Panc1 (cell line): ENCODE data around the gene TMEM40. TPM values are rescaled to one million over a fixed set of nuclear protein-coding genes. Genes with fewer than 3 reads are reported as not detected.

Source experiments
- ATAC-seq: fragments of 200-7000 bp; cut with Tn5 transposase; 2 replicates; pipeline ENCODE4 v1.9.1; 2020; ENCODE audit warnings: mild to moderate bottlenecking, moderate library complexity
- BruUV-seq: library from RNA; stranded (reverse); fragments of 400-500 nt; replicated peaks from 2 replicates; lab custom pipeline; 2021; lab: Mats Ljungman, UMichigan
- CTCF ChIA-PET: fragments of 300-600 bp; sonication (Branson Sonifier 250); formaldehyde crosslinking; loops from one replicate; lab custom pipeline; 2022; ENCODE audit warnings: antibody characterized with exemption; lab: Charles Lee
- POLR2A ChIA-PET: fragments of 300-600 bp; sonication (Branson Sonifier 250); formaldehyde crosslinking; loops from one replicate; lab custom pipeline; 2022; ENCODE audit warnings: antibody characterized with exemption; lab: Charles Lee
- DNase-seq: peaks from one replicate; pipeline ENCODE4 v3.0.0-alpha.2; 2010; ENCODE audit warnings: low read depth, low spot score
- H3K27ac ChIP-seq: 2 replicates; pipeline ENCODE4 v1.5.1; 2011; ENCODE audit warnings: mild to moderate bottlenecking, low read length, inconsistent platforms
- H3K27me3 ChIP-seq: fragments of 200-500 bp; sonication (Bioruptor generic); 2 replicates; pipeline ENCODE4 v1.6.0; 2014; ENCODE audit warnings: low read length, inconsistent platforms; ENCODE audit not compliant: control insufficient read depth, insufficient read depth
- H3K36me3 ChIP-seq: fragments of 200-500 bp; sonication (Bioruptor generic); 2 replicates; pipeline ENCODE4 v1.5.1; 2014; ENCODE audit warnings: inconsistent platforms, mild to moderate bottlenecking, low read length, moderate library complexity; ENCODE audit not compliant: control insufficient read depth, insufficient read depth
- H3K4me1 ChIP-seq: 2 replicates; pipeline ENCODE4 v1.5.1; 2011; ENCODE audit warnings: inconsistent platforms, mild to moderate bottlenecking, low read length, moderate library complexity; ENCODE audit not compliant: control insufficient read depth, insufficient read depth
- H3K4me3 ChIP-seq, 2 experiments: 2 replicates each; pipeline ENCODE4 v1.5.1; 2011 to 2012; ENCODE audit warnings: low read depth in 2 of 2, low read length in 2 of 2, mild to moderate bottlenecking in 2 of 2, inconsistent platforms in 1 of 2, moderate library complexity in 1 of 2
- H3K9me3 ChIP-seq: fragments of 200-500 bp; sonication (Bioruptor generic); 2 replicates; pipeline ENCODE4 v1.5.1; 2014; ENCODE audit warnings: low read depth, mild to moderate bottlenecking, inconsistent platforms, low read length, moderate library complexity; ENCODE audit not compliant: control insufficient read depth, insufficient read depth
- POLR2AphosphoS5 ChIP-seq: IDR thresholded peaks from 2 replicates; pipeline ENCODE4 v1.6.1; 2012; ENCODE audit warnings: mild to moderate bottlenecking, low read depth, low read length, moderate library complexity
- SIN3A ChIP-seq: IDR thresholded peaks from 2 replicates; pipeline ENCODE4 v1.6.1; 2012; ENCODE audit warnings: low read depth, mild to moderate bottlenecking, low read length, moderate library complexity, borderline replicate concordance; ENCODE audit not compliant: insufficient read depth
- TCF7L2 ChIP-seq: IDR thresholded peaks from 2 replicates; pipeline ENCODE4 v1.6.1; 2011; ENCODE audit warnings: mild to moderate bottlenecking, low read depth, low read length, inconsistent platforms
- in situ Hi-C: cut with HindIII; loops from 2 replicates; pipeline ENCODE4 v1.10.0; 2016; ENCODE audit warnings: low sequenced_read_pairs, low pct_unique_long_range_greater_than_20kb
- intact Hi-C: fragments of 100-400 bp; cut with micrococcal nuclease; formaldehyde crosslinking; loops from one replicate; pipeline ENCODE4 v1.10.0; 2022; ENCODE audit not compliant: unreplicated experiment
- total RNA-seq: library from RNA; stranded (reverse); gene quantifications from one replicate; pipeline ENCODE4 v1.2.1, GENCODE V29; 2021; ENCODE audit not compliant: unreplicated experiment
- TF ChIP-seq, protein P1 (sequence below): fragments of 450-650 bp; IDR thresholded peaks from 2 replicates; pipeline ENCODE4 v1.5.1; 2017; ENCODE audit warnings: mild to moderate bottlenecking
- TF ChIP-seq, protein P2 (sequence below), 2 experiments: IDR thresholded peaks; 2 replicates each; pipeline ENCODE4 v1.6.1; 2011 to 2012; ENCODE audit warnings: low read depth in 2 of 2, control low read depth in 1 of 2, low read length in 1 of 2, mild to moderate bottlenecking in 1 of 2, moderate library complexity in 1 of 2; ENCODE audit not compliant: insufficient read depth in 1 of 2

TMEM40 gene
- total RNA-seq, 1 experiment from 2014 or later, result 1.3 TPM

DNA sequence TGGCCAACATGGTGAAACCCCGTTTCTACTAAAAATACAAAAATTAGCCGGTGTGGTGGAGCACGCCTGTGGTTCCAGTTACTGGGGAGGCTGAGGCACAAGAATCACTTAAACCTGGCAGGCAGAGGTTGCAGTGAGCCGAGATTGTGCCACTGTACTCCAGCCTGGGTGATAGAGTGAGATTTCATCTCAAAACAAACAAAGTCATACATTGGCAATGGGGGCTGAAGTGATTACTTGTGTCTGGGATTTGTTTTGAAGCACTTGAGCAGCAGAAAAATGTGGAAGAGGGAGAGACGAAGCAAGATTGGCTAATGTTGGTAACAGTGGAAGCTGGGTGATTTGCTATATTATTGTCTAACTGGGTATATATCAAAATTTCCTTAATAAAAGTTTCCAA is 13.4 kb upstream of the TMEM40 start:
- TF ChIP-seq TCF7L2 (no peak), SIN3A (no peak), POLR2AphosphoS5 (no peak)
- TF ChIP-seq, protein P1, sequence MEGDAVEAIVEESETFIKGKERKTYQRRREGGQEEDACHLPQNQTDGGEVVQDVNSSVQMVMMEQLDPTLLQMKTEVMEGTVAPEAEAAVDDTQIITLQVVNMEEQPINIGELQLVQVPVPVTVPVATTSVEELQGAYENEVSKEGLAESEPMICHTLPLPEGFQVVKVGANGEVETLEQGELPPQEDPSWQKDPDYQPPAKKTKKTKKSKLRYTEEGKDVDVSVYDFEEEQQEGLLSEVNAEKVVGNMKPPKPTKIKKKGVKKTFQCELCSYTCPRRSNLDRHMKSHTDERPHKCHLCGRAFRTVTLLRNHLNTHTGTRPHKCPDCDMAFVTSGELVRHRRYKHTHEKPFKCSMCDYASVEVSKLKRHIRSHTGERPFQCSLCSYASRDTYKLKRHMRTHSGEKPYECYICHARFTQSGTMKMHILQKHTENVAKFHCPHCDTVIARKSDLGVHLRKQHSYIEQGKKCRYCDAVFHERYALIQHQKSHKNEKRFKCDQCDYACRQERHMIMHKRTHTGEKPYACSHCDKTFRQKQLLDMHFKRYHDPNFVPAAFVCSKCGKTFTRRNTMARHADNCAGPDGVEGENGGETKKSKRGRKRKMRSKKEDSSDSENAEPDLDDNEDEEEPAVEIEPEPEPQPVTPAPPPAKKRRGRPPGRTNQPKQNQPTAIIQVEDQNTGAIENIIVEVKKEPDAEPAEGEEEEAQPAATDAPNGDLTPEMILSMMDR, result no peak
- TF ChIP-seq, protein P2, sequence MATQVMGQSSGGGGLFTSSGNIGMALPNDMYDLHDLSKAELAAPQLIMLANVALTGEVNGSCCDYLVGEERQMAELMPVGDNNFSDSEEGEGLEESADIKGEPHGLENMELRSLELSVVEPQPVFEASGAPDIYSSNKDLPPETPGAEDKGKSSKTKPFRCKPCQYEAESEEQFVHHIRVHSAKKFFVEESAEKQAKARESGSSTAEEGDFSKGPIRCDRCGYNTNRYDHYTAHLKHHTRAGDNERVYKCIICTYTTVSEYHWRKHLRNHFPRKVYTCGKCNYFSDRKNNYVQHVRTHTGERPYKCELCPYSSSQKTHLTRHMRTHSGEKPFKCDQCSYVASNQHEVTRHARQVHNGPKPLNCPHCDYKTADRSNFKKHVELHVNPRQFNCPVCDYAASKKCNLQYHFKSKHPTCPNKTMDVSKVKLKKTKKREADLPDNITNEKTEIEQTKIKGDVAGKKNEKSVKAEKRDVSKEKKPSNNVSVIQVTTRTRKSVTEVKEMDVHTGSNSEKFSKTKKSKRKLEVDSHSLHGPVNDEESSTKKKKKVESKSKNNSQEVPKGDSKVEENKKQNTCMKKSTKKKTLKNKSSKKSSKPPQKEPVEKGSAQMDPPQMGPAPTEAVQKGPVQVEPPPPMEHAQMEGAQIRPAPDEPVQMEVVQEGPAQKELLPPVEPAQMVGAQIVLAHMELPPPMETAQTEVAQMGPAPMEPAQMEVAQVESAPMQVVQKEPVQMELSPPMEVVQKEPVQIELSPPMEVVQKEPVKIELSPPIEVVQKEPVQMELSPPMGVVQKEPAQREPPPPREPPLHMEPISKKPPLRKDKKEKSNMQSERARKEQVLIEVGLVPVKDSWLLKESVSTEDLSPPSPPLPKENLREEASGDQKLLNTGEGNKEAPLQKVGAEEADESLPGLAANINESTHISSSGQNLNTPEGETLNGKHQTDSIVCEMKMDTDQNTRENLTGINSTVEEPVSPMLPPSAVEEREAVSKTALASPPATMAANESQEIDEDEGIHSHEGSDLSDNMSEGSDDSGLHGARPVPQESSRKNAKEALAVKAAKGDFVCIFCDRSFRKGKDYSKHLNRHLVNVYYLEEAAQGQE (IDR thresholded peaks at IDR 0.05; ENCODE audit: insufficient read depth in 1 of 2, low read depth in 2 of 2, low read length in 1 of 2), result no peak
- no peaks in the 10 kb centered on the region for H3K36me3 ChIP-seq
- CTCF ChIA-PET, result no interaction called here
- intact Hi-C loops, result no loop called here
- ATAC-seq, result no peak
- no peaks in the 10 kb centered on the region for H3K27me3 ChIP-seq
- H3K4me1 ChIP-seq, result no peaks in the 10 kb centered on the region
- in situ Hi-C loops, result no loop called here
- DNase-seq, result no peak
- H3K9me3 ChIP-seq, result no peaks in the 10 kb centered on the region
- no TSS peak for BruUV-seq
- POLR2A ChIA-PET, result no interaction called here
- H3K4me3 ChIP-seq, result no peak overlapping the region
- no peak overlapping the region for H3K27ac ChIP-seq

DNA sequence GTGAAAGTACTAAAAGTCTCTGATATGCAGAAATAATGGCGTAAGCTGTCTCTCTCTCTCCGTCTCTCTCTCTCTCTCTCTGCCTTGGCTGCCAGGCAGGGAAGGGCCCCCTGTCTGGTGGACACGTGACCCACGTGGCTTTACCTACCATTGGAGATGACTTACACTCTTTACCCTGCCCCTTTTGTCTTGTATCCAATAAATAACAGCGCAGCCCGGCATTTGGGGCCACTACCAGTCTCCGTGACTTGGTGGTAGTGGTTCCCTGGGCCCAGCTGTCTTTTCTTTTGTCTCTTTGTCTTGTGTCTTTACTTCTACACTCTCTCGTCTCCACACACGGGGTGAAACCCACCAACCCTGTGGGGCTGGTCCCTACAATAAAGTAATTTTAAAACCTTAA is 12.2 kb upstream of the TMEM40 start:
- Histone ChIP-seq H3K36me3 (no peaks in the 10 kb centered on the region), H3K4me1 (no peaks in the 10 kb centered on the region), H3K27me3 (no peaks in the 10 kb centered on the region), H3K4me3 (no peak overlapping the region), H3K27ac (no peak overlapping the region), H3K9me3 (no peaks in the 10 kb centered on the region)
- POLR2A ChIA-PET, result no interaction called here
- ATAC-seq (no peak), DNase-seq (no peak)
- no TSS peak for BruUV-seq
- CTCF ChIA-PET, result no interaction called here
- TF ChIP-seq, protein P2 (IDR thresholded peaks at IDR 0.05; ENCODE audit: insufficient read depth in 1 of 2, low read depth in 2 of 2, low read length in 1 of 2), result no peak
- no peak for TF ChIP-seq POLR2AphosphoS5
- in situ Hi-C loops, result no loop called here
- intact Hi-C loops, result no loop called here
